ENCODE results near the gene NXNL2.

DNA sequence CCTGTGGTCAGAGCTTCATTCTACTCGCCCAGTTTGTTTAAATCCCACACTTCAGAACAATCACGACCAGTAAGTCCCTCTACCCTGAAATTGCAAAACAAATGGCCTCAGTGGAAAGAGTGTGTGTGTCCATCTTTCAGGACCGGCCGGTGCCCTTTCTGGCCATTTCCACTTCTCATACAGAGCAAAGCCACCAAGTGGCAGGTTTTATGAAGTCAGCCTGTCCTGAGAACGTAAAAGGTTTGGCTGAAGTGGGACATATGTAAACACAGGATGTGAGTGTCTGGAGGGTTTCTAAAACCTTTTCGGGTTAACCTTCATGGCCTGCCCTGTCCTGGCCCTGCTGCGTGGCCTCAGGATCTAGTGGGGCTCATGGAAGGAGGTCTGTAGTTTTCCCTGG lies 24.7 kb downstream of the NXNL2 start:
- TF ChIP-seq, protein P1, sequence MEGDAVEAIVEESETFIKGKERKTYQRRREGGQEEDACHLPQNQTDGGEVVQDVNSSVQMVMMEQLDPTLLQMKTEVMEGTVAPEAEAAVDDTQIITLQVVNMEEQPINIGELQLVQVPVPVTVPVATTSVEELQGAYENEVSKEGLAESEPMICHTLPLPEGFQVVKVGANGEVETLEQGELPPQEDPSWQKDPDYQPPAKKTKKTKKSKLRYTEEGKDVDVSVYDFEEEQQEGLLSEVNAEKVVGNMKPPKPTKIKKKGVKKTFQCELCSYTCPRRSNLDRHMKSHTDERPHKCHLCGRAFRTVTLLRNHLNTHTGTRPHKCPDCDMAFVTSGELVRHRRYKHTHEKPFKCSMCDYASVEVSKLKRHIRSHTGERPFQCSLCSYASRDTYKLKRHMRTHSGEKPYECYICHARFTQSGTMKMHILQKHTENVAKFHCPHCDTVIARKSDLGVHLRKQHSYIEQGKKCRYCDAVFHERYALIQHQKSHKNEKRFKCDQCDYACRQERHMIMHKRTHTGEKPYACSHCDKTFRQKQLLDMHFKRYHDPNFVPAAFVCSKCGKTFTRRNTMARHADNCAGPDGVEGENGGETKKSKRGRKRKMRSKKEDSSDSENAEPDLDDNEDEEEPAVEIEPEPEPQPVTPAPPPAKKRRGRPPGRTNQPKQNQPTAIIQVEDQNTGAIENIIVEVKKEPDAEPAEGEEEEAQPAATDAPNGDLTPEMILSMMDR (IDR thresholded peaks at IDR 0.05; ENCODE audit: insufficient read depth, low read length, poor library complexity, severe bottlenecking), result no peak
- TF ChIP-seq EZH2phosphoT487 (conservative IDR thresholded peaks at IDR 0.05; ENCODE audit: low read length), result no peak
